Stimulated activated CD4-positive, alpha-beta T cell treated with anti-CD3 and anti-CD28 coated beads, TNF-alpha, amount 100 ng/mL, for 1 hour (primary cell): Measurements from ENCODE around the gene SDSL.

Source experiments
- DNase-seq, 3 donors: peaks; one replicate each; pipeline ENCODE4 v3.0.0-alpha.2; 2020; ENCODE audit warnings: low read depth in 3 of 3, low spot score in 1 of 3

SDSL gene

DNA sequence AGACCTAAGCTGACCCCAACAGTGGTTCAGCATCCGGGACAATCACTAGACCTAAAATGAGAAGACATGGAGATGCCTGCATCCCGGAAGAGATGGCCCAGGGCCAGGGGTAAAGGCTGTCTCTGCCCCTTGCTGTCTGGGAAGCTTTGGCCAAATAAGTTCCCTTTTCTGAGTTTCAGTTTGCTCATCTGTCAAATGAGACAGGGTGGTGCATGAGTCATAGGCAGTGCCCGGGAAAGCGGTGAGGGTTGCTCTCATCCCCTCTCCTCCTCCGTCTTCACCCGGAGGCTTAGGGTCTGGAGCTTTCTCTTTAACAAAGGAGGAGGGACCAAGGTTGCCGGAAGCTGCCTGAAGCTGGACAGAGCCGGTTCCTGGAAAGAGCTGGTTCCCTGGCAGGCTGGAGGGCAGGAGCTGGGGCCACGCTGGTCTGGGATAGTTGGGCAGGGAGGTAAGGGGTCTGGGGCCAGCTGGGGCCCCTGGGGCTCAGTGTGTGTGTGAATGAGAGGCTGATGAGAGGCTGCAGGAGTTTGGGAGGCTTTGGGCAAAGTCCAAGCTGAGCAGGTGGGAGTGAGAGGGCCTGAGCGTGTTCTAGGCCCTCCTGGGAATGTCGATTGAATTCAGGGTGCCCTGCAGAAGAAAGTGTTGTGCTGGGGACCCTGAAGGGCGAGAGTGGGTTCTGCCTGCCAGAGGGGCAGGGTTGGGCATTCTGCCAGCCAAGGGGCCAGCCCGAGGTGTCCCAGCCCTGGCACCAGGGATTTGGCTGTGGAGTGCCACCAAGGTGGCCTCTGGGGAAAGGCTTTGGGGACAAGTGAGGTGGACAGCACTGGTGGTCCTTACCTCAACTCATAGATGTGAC lies at the start of gene SDSL:
SDSL (plus strand) TSS at position 351 of the 856 bp plus-strand sequence. CDS start 5,603 bp downstream, outside the sequence.
- DNase-seq = no peak

GRCh38 chr12:113373440-113373839 lies 48.7 kb upstream of the SDSL start:
- DNase-seq = no peak

DNA sequence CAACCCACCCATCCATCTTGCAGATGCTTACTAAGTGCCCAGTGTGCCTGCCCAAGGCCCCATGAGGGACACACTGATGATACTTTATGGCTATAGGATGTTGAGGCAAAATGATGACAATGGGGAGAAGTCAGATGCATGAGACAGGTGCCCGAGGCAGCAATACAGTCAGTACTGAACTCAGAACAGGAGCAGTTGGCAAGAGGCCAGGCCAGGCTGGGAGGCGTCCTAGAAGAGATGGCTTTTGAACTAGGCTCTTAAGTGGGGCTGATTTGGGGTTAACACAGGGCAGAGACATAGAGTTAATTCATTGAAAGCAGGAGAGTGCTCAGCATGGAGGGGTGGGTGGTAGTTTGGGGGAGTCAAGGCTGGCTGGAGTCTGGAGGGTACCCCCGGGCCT lies 48.2 kb upstream of the SDSL start:
- DNase-seq = no peak

DNA sequence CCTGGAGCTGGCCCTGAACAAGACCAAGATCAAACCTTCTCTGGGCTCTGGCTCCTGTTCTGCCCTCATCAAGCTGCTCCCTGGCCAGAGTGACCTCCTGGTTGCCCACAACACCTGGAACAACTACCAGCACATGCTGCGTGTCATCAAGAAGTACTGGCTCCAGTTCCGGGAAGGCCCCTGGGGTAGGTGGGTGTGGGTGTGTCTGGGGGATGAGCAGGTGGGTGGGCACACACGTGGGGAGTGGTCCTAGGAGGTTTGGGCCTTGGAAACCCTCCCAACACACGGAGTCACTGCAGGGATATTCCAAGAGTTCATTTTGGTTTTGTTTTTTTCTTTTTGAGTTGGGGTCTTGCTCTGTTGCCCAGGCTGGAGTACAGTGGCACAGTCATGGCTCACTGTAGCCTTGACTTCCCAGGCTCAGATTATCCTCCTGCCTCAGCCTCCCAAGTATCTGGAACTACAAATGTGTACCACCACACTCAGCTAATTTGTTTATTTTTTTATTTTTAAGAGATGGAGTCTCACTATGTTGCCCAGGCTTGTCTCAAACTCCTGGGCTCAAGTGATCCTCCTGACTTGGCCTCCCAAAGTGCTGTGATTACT lies 47.3 kb upstream of the SDSL start:
- no peak for DNase-seq

DNA sequence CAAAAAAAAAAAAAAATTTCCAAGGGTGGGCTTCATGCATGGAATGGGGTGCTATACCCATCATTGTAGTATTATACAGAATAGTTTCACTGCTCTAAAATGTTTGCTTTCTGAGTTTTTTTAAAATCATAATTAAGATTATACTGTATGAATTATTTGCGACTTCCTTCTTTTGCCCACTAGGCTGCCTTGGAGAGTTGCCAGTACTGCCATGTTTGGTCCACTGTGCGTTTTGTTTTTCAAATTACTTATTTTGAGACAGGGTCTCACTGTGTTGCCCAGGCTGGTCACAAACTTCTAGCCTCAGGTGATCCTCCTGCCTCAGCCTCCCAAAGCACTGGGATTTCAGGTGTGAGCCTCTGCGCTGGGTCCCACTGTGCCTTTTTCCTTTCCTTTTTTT lies 43.9 kb upstream of the SDSL start:
- no peak for DNase-seq

GRCh38 chr12:113381220-113381619 lies 41.0 kb upstream of the SDSL start:
- DNase-seq = no peak

- DNase-seq = no peak
Observed at GRCh38 chr12:113382206-113382605, 40.0 kb upstream of the SDSL start.

DNA sequence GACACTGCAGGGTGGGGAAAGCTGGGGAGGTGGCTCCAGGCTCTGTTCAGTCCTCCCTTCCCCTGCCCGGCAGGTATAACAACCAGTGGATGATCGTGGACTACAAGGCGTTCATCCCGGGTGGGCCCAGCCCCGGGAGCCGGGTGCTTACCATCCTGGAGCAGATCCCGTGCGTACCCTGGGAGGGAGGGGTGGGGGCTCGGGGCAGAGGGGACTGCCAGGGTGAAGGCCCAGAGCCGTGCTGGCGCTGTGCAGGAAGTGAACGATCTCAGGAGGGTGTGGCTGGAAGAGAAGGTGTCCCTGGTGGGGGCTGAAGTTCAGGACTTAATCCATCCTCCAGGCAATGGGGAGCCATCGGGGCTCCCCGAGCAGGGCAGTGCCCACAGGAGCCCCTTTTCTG lies 37.4 kb upstream of the SDSL start:
- no peak for DNase-seq

- DNase-seq = no peak
Observed at GRCh38 chr12:113385282-113385882, 36.8 kb upstream of the SDSL start.

- DNase-seq = no peak
Observed at GRCh38 chr12:113386866-113387566, 35.2 kb upstream of the SDSL start.

- DNase-seq = no peak
Observed at GRCh38 chr12:113387631-113388030, 34.5 kb upstream of the SDSL start.

GRCh38 chr12:113388351-113388750 lies 33.8 kb upstream of the SDSL start:
- no peak for DNase-seq

DNA sequence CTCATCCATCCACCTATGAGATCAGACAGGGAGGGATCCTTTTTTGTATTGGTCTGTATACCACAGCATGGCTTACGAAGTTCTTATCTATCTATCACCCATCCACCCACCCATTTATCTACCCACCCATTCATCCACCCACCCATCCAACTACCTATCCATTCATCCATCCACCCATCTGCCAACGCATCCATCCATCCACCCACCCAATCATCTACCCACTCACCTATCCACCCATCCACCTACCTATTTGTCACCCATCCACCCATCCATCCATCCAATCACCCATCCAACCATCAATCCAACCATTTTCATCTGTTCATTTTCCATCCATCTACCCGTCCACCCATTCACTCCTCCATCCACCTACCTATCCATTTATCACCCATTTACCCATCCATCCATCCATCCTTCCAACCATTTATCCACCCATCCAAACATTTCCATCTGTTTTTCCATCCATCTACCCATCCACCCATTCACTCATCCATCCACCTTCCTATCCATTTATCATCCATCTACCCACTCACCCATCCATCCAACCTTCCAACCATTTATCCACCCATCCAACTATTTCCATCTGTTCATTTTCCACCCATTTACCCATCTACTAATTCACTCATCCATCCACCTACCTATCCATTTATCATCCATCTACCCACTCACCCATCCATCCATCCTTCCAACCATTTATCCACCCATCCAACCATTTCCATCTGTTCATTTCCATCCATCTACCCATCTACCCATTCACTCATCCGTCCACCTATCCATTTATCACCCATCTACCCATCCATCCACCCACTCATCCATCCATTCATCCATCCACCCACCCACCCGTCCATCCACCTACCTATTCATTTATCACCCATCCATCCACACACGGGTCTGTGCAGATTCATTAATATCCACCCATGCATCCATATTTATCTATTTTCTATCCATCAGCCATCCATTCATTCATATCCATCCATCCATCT lies 31.8 kb upstream of the SDSL start:
- DNase-seq = no peak

GRCh38 chr12:113391145-113391544 lies 31.0 kb upstream of the SDSL start:
- no peak for DNase-seq

- no peak for DNase-seq
Observed at GRCh38 chr12:113391650-113392337, 30.4 kb upstream of the SDSL start.

DNA sequence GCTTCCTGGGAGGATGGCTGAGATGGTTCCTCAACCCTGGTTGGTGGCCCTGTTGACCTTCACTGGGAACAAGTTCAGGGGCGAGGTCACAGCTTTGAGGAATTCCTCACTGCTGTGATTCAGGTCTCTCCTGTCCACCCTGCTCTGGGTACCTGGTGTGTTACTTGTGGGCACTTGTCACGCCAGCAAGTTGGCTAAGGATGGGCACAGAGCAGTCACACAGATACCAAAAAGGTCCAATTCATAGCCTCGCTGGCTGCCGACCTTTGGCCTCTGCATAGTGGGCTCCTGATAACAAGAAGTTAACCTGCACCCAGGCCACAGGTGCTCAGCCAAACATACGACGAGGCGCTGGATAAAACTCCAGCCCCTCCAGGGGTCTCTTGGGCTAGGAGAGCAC lies 29.7 kb upstream of the SDSL start:
- no peak for DNase-seq

- no peak for DNase-seq
Observed at GRCh38 chr12:113392988-113393579, 29.1 kb upstream of the SDSL start.

DNA sequence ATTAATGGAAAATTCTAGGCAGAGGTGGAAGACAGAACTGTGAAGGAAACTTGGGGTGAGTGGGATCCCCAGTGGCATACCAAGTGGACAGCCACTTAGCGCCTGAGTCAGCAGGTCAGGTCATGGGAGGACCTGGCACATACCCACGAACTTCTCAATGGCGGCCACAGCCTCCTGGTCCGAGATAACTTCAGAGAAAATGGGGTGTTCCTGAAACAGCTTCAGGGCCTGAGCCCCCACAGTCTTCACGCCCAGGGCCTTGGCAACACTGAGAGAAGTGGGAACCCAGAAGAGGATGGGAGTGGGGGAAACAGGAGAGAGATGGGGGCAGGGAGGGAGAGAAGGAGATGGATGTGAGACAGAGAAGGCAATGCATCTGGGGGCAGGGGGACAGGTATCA lies 28.4 kb upstream of the SDSL start:
- DNase-seq = no peak

DNA sequence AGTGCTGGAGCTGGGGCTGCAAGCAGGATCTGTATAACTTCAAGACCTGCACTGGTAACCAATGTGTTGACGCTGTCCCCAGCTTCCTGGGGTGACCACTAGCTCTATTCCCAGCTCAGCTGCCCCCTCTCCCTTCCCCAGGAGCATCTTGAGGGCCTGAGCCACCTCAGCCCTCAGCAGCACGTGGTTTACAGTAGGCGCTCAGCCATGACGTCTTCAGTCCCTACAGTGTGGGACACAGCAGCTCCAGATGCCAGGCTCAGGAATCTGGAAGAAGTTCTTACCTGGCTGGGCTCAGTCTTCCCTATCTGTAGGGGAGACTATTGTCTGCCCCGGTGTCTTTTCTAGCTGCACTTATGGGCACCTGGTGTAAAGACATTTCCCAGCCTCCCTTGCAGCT lies 27.1 kb upstream of the SDSL start:
- no peak for DNase-seq

DNA sequence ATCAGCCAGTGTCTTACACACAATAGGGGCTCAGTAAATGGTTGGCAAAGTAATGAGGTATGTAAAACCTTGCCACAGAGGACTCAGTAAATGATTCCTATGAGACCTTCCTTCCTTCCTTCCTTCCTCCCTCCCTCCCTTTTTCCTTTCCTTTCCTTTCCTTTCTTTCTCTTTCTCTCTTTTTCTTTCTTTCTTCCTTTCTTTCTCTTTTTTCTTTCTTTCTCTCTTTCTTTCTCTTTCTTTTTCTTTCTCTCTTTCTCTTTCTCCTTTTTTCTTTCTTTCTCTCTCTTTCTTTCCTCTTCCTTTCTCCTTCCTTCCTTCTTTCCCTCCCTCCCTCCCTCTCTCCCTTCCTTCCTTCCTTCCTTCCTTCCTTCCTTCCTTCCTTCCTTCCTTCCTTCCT lies 26.0 kb upstream of the SDSL start:
- DNase-seq = no peak
